ENCODE results near the gene CFAP54. TPM values are rescaled to one million over a fixed set of nuclear protein-coding genes. Genes with fewer than 3 reads are reported as not detected.

The CFAP54 gene
- total RNA-seq, 1 donor from 2014 or later: 0.54 TPM

DNA sequence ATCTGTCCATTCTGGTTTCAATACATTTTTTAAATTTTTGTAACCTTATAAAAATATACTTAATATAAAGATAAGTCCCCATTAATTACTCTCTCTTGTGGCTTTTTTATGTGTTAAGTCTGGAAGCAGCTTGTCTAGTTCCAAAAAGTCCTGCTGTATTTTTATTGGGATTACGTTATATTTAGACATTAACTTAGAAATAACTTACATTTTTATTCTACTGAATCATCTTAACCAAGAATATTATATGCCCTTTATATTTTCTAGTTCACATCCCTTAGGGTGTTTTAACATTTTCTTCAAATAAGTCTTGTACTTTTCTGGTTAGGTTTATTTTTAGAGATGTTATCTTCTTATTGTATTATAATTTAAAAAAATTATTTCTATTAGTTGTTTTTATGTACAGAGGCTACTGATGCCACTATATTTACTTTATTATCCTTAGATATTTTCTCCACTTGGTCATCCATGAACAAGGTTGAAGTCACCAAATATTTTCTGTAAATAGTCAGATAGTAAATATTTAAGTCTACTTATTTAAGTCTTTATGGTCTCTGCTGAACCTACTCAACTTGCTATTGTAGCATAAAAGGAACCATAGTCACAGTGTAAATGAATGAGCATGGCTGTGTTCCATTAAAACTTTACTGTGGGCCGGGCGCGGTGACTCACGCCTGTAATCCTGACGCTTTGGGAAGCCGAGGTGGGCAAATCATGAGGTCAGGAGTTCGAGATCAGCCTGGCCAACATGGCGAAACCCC is 285.3 kb downstream of the CFAP54 start:
- peaks cover 11% of the 10 kb centered on the region for H3K4me1 Mint-ChIP-seq
- TF ChIP-seq, protein P1, sequence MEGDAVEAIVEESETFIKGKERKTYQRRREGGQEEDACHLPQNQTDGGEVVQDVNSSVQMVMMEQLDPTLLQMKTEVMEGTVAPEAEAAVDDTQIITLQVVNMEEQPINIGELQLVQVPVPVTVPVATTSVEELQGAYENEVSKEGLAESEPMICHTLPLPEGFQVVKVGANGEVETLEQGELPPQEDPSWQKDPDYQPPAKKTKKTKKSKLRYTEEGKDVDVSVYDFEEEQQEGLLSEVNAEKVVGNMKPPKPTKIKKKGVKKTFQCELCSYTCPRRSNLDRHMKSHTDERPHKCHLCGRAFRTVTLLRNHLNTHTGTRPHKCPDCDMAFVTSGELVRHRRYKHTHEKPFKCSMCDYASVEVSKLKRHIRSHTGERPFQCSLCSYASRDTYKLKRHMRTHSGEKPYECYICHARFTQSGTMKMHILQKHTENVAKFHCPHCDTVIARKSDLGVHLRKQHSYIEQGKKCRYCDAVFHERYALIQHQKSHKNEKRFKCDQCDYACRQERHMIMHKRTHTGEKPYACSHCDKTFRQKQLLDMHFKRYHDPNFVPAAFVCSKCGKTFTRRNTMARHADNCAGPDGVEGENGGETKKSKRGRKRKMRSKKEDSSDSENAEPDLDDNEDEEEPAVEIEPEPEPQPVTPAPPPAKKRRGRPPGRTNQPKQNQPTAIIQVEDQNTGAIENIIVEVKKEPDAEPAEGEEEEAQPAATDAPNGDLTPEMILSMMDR (IDR thresholded peaks at IDR 0.05; ENCODE audit: unreplicated experiment): no peak
- no peak overlapping the region for H3K4me3 Mint-ChIP-seq
- no peak for DNase-seq (ENCODE audit: low spot score in 2 of 2, unreplicated experiment in 2 of 2)
- no peaks in the 10 kb centered on the region for H3K27me3 Mint-ChIP-seq (ENCODE audit: low read depth)
- H3K27ac Mint-ChIP-seq: no peak overlapping the region
- no peaks in the 10 kb centered on the region for H3K36me3 Mint-ChIP-seq
- peaks cover 4% of the 10 kb centered on the region for H3K9me3 Mint-ChIP-seq

- Mint-ChIP-seq H3K36me3 (no peaks in the 10 kb centered on the region), H3K9me3 (peaks cover 4% of the 10 kb centered on the region), H3K27ac (no peak overlapping the region), H3K4me1 (no peaks in the 10 kb centered on the region), H3K27me3 (ENCODE audit: low read depth) (no peaks in the 10 kb centered on the region), H3K4me3 (no peak overlapping the region)
- TF ChIP-seq, protein P1 (IDR thresholded peaks at IDR 0.05; ENCODE audit: unreplicated experiment): no peak
- DNase-seq (ENCODE audit: low spot score in 2 of 2, unreplicated experiment in 2 of 2): no peak
Observed at GRCh38 chr12:96776908-96777307, 287.5 kb downstream of the CFAP54 start.

DNA sequence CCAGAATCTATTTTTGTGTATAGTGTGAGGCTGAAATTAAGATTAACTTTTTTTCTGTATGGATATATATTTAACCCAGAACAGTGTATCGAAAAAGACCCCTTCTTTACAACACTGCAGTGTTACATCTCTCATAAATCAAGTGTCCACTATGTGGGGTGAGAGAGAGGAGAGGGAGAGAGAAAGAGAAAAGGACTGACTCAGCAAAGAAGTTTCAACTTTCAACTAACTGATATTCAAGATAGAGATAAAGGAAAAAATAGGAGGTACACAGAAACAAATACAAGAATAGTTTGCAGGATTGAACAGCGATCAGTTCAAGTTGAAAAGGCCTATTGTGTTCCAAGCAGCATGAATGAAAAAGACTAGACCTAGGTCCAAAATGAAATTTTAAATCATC is 291.0 kb downstream of the CFAP54 start:
- Mint-ChIP-seq H3K27me3 (ENCODE audit: low read depth) (no peaks in the 10 kb centered on the region), H3K4me3 (no peak overlapping the region), H3K9me3 (no peaks in the 10 kb centered on the region), H3K27ac (no peak overlapping the region), H3K4me1 (no peaks in the 10 kb centered on the region), H3K36me3 (no peaks in the 10 kb centered on the region)
- TF ChIP-seq, protein P1 (IDR thresholded peaks at IDR 0.05; ENCODE audit: unreplicated experiment): no peak
- DNase-seq (ENCODE audit: low spot score in 2 of 2, unreplicated experiment in 2 of 2): no peak

DNA sequence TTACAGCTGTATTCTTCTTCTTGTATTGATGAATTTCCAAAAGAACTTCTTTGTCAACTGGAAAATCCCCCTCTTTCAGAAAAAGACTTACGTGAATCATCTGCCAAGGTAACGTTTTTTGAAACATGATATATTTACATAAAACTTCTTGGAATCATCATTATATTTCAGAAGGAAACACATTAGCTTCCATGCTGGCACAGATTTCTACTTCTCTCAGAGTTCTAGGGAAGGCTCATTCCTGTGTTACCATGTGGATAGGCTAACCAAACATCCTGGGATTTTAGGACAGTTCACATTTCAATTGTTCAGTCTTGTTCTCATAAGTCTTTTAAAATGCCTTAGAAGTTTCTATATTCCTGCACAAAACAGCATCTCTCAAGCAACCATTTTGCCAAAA is 297.4 kb downstream of the CFAP54 start:
- Mint-ChIP-seq H3K4me1 (no peaks in the 10 kb centered on the region), H3K27me3 (ENCODE audit: low read depth) (peaks cover 1% of the 10 kb centered on the region), H3K36me3 (no peaks in the 10 kb centered on the region), H3K4me3 (no peak overlapping the region), H3K9me3 (peaks cover 6% of the 10 kb centered on the region), H3K27ac (no peak overlapping the region)
- DNase-seq (ENCODE audit: low spot score in 2 of 2, unreplicated experiment in 2 of 2): no peak
- TF ChIP-seq, protein P1 (IDR thresholded peaks at IDR 0.05; ENCODE audit: unreplicated experiment): no peak

GRCh38 chr12:96803969-96804368 is 314.6 kb downstream of the CFAP54 start:
- Mint-ChIP-seq H3K4me3 (no peak overlapping the region), H3K36me3 (peaks cover 2% of the 10 kb centered on the region), H3K9me3 (peaks cover 26% of the 10 kb centered on the region), H3K27me3 (ENCODE audit: low read depth) (no peaks in the 10 kb centered on the region), H3K4me1 (no peaks in the 10 kb centered on the region), H3K27ac (no peak overlapping the region)
- DNase-seq (ENCODE audit: low spot score in 2 of 2, unreplicated experiment in 2 of 2): no peak
- TF ChIP-seq, protein P1 (IDR thresholded peaks at IDR 0.05; ENCODE audit: unreplicated experiment): no peak
